Karpas-422 (cell line): ENCODE data around the gene OAS3. TPM values are rescaled to one million over a fixed set of nuclear protein-coding genes. Genes with fewer than 3 reads are reported as not detected.

Experiments used
- DNase-seq: peaks from one replicate; pipeline ENCODE4 v3.0.0-alpha.2; 2015
- H2AFZ ChIP-seq: fragments of 200-600 bp; sonication (generic); 2 replicates; pipeline ENCODE4 v1.6.1; 2014; ENCODE audit warnings: antibody characterized with exemption, low read length, mixed read lengths
- H3K27ac ChIP-seq: fragments of 200-600 bp; sonication (generic); 2 replicates; pipeline ENCODE4 v1.5.1; 2014; ENCODE audit warnings: mild to moderate bottlenecking, low read length, moderate library complexity
- H3K27me3 ChIP-seq: fragments of 200-600 bp; sonication (generic); 2 replicates; pipeline ENCODE4 v1.6.1; 2014; ENCODE audit warnings: low read length, mixed read lengths
- H3K36me3 ChIP-seq: fragments of 200-600 bp; sonication (generic); 2 replicates; pipeline ENCODE4 v1.6.1; 2014; ENCODE audit warnings: low read length, mixed read lengths; ENCODE audit not compliant: insufficient read depth
- H3K4me1 ChIP-seq: fragments of 200-600 bp; sonication (generic); 2 replicates; pipeline ENCODE4 v1.6.1; 2014; ENCODE audit warnings: mild to moderate bottlenecking, low read length, mixed read lengths
- H3K4me2 ChIP-seq: fragments of 200-600 bp; sonication (generic); 2 replicates; pipeline ENCODE4 v1.6.1; 2014; ENCODE audit warnings: low read length, low read depth, mild to moderate bottlenecking; ENCODE audit not compliant: poor library complexity, severe bottlenecking
- H3K4me3 ChIP-seq: fragments of 200-600 bp; sonication (generic); 2 replicates; pipeline ENCODE4 v1.5.1; 2014; ENCODE audit warnings: mild to moderate bottlenecking, antibody characterized with exemption, low read length, mixed read lengths
- H3K79me2 ChIP-seq: fragments of 200-600 bp; sonication (generic); 2 replicates; pipeline ENCODE4 v1.6.1; 2014; ENCODE audit warnings: mild to moderate bottlenecking, low read length, mixed read lengths
- H3K9ac ChIP-seq: fragments of 200-600 bp; sonication (generic); 2 replicates; pipeline ENCODE4 v1.6.0; 2014; ENCODE audit warnings: low read length
- H3K9me2 ChIP-seq: fragments of 200-600 bp; sonication (generic), shearing (Covaris generic); replicated peaks from 2 replicates; pipeline ENCODE4 v1.6.0; 2014; ENCODE audit warnings: mild to moderate bottlenecking, low read length, moderate library complexity; ENCODE audit not compliant: insufficient read depth
- H3K9me3 ChIP-seq: fragments of 300-700, 200-600 bp; sonication (generic); 2 replicates; pipeline ENCODE4 v1.6.1; 2014; ENCODE audit warnings: low read length, mixed read lengths
- H4K20me1 ChIP-seq: fragments of 200-600 bp; sonication (generic); 2 replicates; pipeline ENCODE4 v1.6.1; 2014; ENCODE audit warnings: mild to moderate bottlenecking, antibody characterized with exemption, low read length, low read depth; ENCODE audit not compliant: insufficient read depth
- total RNA-seq: library from RNA; depleted of rRNA; stranded (reverse); fragments of >200 nt; shearing (Covaris generic); gene quantifications from 2 replicates; pipeline ENCODE4 v1.2.3, GENCODE V29; 2014; ENCODE audit warnings: low replicate concordance

OAS3 gene
- total RNA-seq, 1 experiment from 2014 or later = 7.9 TPM

DNA sequence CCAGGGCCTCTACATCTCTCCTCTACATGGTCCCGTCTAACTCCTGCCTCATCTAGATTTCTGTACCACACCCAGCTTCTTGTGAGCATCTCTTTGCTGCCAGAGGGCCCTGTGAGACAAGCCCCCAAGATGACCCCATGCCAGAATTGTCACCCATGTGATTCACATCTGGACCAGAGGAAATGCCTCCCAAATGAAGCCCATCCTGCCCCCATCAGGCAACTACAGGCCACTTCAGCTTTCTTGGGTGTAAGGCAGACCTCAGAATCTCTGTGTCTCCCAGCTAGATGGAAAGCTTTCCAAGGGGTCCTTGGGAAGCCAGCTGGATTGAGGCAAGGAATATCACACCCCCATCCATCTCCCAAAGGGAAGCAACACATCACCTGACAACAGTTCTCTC, 9.3 kb upstream of the OAS3 start:
- Histone ChIP-seq H4K20me1 (no peaks in the 10 kb centered on the region), H2AFZ (no peak overlapping the region)
- DNase-seq = peak; percentile 47

GRCh38 chr12:112929715-112930114, 8.6 kb upstream of the OAS3 start:
- Histone ChIP-seq H3K9ac (no peak overlapping the region), H4K20me1 (no peaks in the 10 kb centered on the region), H3K4me2 (no peak overlapping the region), H3K9me2 (no peaks in the 10 kb centered on the region), H3K27ac (no peak overlapping the region), H3K4me3 (no peak overlapping the region), H2AFZ (no peak overlapping the region), H3K79me2 (no peaks in the 10 kb centered on the region), H3K36me3 (no peaks in the 10 kb centered on the region), H3K27me3 (no peaks in the 10 kb centered on the region), H3K4me1 (no peaks in the 10 kb centered on the region), H3K9me3 (no peaks in the 10 kb centered on the region)
- DNase-seq = no peak

More for the DNA sequence above, 9.3 kb upstream of the OAS3 start:
- H3K4me1 ChIP-seq = no peaks in the 10 kb centered on the region
- H3K79me2 ChIP-seq = no peaks in the 10 kb centered on the region
- H3K4me2 ChIP-seq = no peak overlapping the region
- no peaks in the 10 kb centered on the region for H3K36me3 ChIP-seq
- H3K27me3 ChIP-seq = no peaks in the 10 kb centered on the region
- H3K27ac ChIP-seq = no peak overlapping the region
- H3K9me2 ChIP-seq = no peaks in the 10 kb centered on the region
- no peak overlapping the region for H3K9ac ChIP-seq
- no peaks in the 10 kb centered on the region for H3K9me3 ChIP-seq
- H3K4me3 ChIP-seq = no peak overlapping the region

DNA sequence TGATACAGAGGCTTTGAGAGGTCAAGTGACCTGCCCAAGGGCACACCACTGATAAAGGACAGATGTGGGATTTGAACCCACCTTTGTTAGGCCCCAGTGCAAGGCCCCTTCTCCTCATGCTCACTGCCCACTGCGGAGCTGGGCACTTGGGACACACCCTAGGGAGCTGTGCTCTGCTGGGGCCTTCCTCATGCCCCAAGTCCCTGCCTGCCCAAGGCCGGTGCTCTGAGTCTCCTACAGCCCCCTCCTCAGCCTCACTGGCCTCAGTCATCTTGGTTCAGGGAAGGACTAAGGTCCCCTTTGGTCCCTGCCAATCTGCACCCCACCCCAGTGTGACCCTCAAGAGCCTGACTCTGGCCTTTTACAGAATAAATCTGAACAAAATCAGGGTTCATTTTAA, 7.9 kb upstream of the OAS3 start:
- H2AFZ ChIP-seq = no peak overlapping the region
- no peaks in the 10 kb centered on the region for H3K79me2 ChIP-seq
- H3K9me2 ChIP-seq = no peaks in the 10 kb centered on the region
- H4K20me1 ChIP-seq = no peaks in the 10 kb centered on the region
- no peaks in the 10 kb centered on the region for H3K27me3 ChIP-seq
- H3K36me3 ChIP-seq = no peaks in the 10 kb centered on the region
- no peak overlapping the region for H3K27ac ChIP-seq
- no peaks in the 10 kb centered on the region for H3K4me1 ChIP-seq
- H3K4me3 ChIP-seq = no peak overlapping the region
- no peak overlapping the region for H3K9ac ChIP-seq
- H3K4me2 ChIP-seq = no peak overlapping the region
- DNase-seq = no peak
- H3K9me3 ChIP-seq = no peaks in the 10 kb centered on the region

DNA sequence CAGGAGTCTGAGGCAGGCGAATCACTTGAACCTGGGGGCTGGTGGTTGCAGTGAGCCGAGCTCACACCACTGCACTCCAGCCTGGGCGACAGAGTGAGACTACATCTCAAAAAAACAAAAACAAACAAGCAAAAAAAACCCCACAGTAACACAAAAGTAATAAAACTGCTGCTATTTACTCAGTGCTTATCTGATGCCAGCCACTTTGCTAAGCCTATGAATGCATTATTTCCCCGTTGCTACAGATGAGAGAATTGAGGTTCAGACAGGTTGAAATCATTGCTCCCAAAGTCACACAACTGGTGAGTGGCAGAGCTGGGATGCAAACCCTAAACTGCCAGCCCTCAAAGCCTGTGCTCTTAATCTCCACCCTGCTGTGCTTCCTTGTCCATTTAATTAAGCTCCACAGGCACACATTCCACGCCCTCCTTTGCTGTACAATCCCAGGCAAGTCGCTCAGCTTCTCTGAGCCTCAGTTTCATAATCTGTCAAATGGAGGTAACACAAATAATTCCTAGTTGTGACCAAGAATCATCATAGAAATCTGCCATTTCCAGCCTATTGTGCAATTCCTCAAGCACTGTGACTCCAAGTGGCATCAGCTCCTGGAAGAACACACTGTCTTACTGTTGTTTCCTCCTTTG, 5.7 kb upstream of the OAS3 start:
- no peak overlapping the region for H2AFZ ChIP-seq

DNA sequence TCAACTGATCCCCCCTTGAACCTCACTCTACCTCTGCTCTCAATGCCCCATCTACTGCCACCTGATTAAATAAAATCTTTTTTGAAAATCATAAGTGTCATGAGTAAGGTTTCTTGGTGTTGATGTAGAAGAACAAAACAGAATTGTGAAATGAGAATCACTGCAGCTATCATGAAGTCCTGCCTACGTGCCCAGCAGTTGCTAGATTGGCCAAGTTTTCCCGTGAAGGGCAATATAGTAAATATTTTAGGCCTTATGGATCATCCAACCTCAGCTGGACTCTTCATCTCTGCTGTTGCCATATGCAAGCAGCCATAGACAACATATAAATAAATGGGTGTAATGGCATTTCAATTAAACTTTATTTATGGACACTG, 5.2 kb upstream of the OAS3 start:
- no peak for DNase-seq

More for the DNA sequence above, 5.7 kb upstream of the OAS3 start:
- Histone ChIP-seq H3K4me1 (no peaks in the 10 kb centered on the region), H3K9ac (no peak overlapping the region), H3K9me2 (no peaks in the 10 kb centered on the region), H3K4me2 (no peak overlapping the region), H3K4me3 (no peak overlapping the region), H3K27ac (no peak overlapping the region), H3K79me2 (no peaks in the 10 kb centered on the region), H3K9me3 (no peaks in the 10 kb centered on the region), H4K20me1 (no peaks in the 10 kb centered on the region), H3K27me3 (no peaks in the 10 kb centered on the region), H3K36me3 (no peaks in the 10 kb centered on the region)
- no peak for DNase-seq

GRCh38 chr12:112936264-112936663, 2.0 kb upstream of the OAS3 start:
- H3K27ac ChIP-seq = no peak overlapping the region
- H3K36me3 ChIP-seq = no peaks in the 10 kb centered on the region

More for the DNA sequence above, 5.2 kb upstream of the OAS3 start:
- H3K79me2 ChIP-seq = no peaks in the 10 kb centered on the region
- H3K36me3 ChIP-seq = no peaks in the 10 kb centered on the region
- H3K4me1 ChIP-seq = peaks cover 3% of the 10 kb centered on the region
- H3K9me3 ChIP-seq = no peaks in the 10 kb centered on the region
- H3K9ac ChIP-seq = no peak overlapping the region
- no peaks in the 10 kb centered on the region for H4K20me1 ChIP-seq
- no peak overlapping the region for H3K4me2 ChIP-seq
- no peaks in the 10 kb centered on the region for H3K9me2 ChIP-seq
- H3K27ac ChIP-seq = no peak overlapping the region
- H3K4me3 ChIP-seq = no peak overlapping the region
- no peaks in the 10 kb centered on the region for H3K27me3 ChIP-seq
- H2AFZ ChIP-seq = no peak overlapping the region

DNA sequence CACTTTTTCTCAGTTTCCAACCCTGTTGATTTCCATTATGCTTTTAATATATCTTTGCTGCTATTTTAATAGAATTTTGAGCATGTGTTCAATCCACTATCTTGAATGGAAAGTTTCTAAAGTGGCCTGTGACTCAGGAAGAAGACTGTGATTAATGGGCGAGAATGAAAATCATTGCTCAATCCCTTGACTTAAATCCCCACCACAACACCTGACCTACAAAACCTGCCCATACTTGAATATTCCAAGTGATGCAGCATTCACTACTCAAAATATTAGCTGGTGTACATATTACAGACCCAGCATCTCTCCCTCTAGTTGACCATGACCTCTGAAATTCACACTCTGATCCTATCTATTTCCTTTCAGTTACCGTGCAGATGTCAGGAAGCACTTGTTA, 1.3 kb upstream of the OAS3 start:
- Histone ChIP-seq H2AFZ (no peak overlapping the region), H3K9me3 (no peaks in the 10 kb centered on the region), H3K36me3 (no peaks in the 10 kb centered on the region), H3K79me2 (no peaks in the 10 kb centered on the region), H3K4me3 (no peak overlapping the region), H3K4me2 (no peak overlapping the region), H3K9ac (no peak overlapping the region), H3K4me1 (peaks cover 26% of the 10 kb centered on the region), H3K9me2 (no peaks in the 10 kb centered on the region), H3K27me3 (no peaks in the 10 kb centered on the region), H3K27ac (no peak overlapping the region), H4K20me1 (no peaks in the 10 kb centered on the region)
- DNase-seq = no peak

More at GRCh38 chr12:112936264-112936663, 2.0 kb upstream of the OAS3 start:
- Histone ChIP-seq H3K4me3 (no peak overlapping the region), H4K20me1 (no peaks in the 10 kb centered on the region), H2AFZ (no peak overlapping the region), H3K9me3 (no peaks in the 10 kb centered on the region), H3K4me1 (peaks cover 26% of the 10 kb centered on the region), H3K9me2 (no peaks in the 10 kb centered on the region), H3K9ac (no peak overlapping the region), H3K79me2 (no peaks in the 10 kb centered on the region), H3K27me3 (no peaks in the 10 kb centered on the region), H3K4me2 (no peak overlapping the region)
- DNase-seq = no peak

- Histone ChIP-seq H3K9me2 (no peaks in the 10 kb centered on the region), H3K27ac (no peak overlapping the region), H3K9ac (peak overlapping the region; percentile 67), H3K36me3 (no peaks in the 10 kb centered on the region), H2AFZ (peak overlapping the region; percentile 77), H4K20me1 (no peaks in the 10 kb centered on the region), H3K4me3 (peak overlapping the region; percentile 70), H3K4me2 (peak overlapping the region; percentile 97), H3K79me2 (no peaks in the 10 kb centered on the region), H3K4me1 (peaks cover 26% of the 10 kb centered on the region), H3K9me3 (no peaks in the 10 kb centered on the region), H3K27me3 (no peaks in the 10 kb centered on the region)
- DNase-seq = no peak
These were observed 477 bp downstream of the OAS3 start for GRCh38 chr12:112938751-112939150.
